Testis (tissue), 3 donors: ENCODE data around the gene PRKAG3. TPM values are rescaled to one million over a fixed set of nuclear protein-coding genes. Genes with fewer than 3 reads are reported as not detected.

ENCODE experiments used
- DNase-seq: peaks from one replicate; pipeline ENCODE4 v3.0.0-alpha.2; 2019
- H3K27ac ChIP-seq, 2 donors: fragments of 200-600 bp; sonication (generic); one replicate each; pipeline ENCODE4 v1.5.1; 2019
- H3K27me3 ChIP-seq: fragments of 200-600 bp; sonication (generic); one replicate; pipeline ENCODE4 v1.5.1; 2019
- H3K36me3 ChIP-seq: fragments of 200-600 bp; sonication (generic); one replicate; pipeline ENCODE4 v1.5.1; 2017; ENCODE audit warnings: low read depth; ENCODE audit errors: missing control alignments
- H3K4me1 ChIP-seq: fragments of 200-600 bp; sonication (generic); one replicate; pipeline ENCODE4 v1.5.1; 2019
- H3K4me3 ChIP-seq, 2 donors: fragments of 200-600 bp; sonication (generic); one replicate each; pipeline ENCODE4 v1.5.1; 2017 to 2019
- H3K9me3 ChIP-seq: fragments of 200-600 bp; sonication (generic); one replicate; pipeline ENCODE4 v1.5.1; 2017
- CTCF ChIP-seq, 3 experiments: fragments of 450-650 bp in 2 of 3; fragments of 200-600 bp in 1 of 3; sonication (generic) in 1 of 3; IDR thresholded peaks; one replicate each; pipeline ENCODE4 v1.5.1; 2016 to 2019; ENCODE audit warnings: antibody characterized with exemption in 3 of 3, mild to moderate bottlenecking in 2 of 3, moderate library complexity in 1 of 3
- POLR2A ChIP-seq: fragments of 450-650 bp; IDR thresholded peaks from one replicate; pipeline ENCODE4 v1.6.1; 2017; ENCODE audit warnings: antibody characterized with exemption, mild to moderate bottlenecking, moderate library complexity
- WGBS, 2 donors: methylation state at CpG; one replicate each; pipeline ENCODE4 v1.1.5; 2018; 5-methylcytosine and 5-hydroxymethylcytosine counted together
- intact Hi-C: fragments of 100-400 bp; cut with DNase I; formaldehyde crosslinking; loops from one replicate; pipeline ENCODE4 v1.15.1; 2023; ENCODE audit warnings: low total_unique reads
- polyA plus RNA-seq: library from polyadenylated mRNA; stranded (reverse); fragments of 350-450 nt; fragmentation: Illumina TruSeq; extraction: RNeasy Lipid Tissue Mini Kit (QIAGEN cat#74804); gene quantifications from one replicate; pipeline ENCODE4 v1.2.3, GENCODE V29; 2014; ENCODE audit warnings: low read depth, low replicate concordance; ENCODE audit not compliant: insufficient read depth
- total RNA-seq, 2 donors: library from RNA; depleted of rRNA; stranded (reverse); fragments of >200 nt; gene quantifications; one replicate each; pipeline ENCODE4 v1.2.3, GENCODE V29; 2016

PRKAG3 gene
- total and polyA plus RNA-seq, 3 donors from 2014 or later, result 0.25 to 0.40 (median 0.39) TPM

- 76 to 86% methylated on average over 4 of the region's 4 CpGs for WGBS, 2 donors
- Histone ChIP-seq H3K27me3 (no peaks in the 10 kb centered on the region), H3K27ac (no peak overlapping the region), H3K4me3 (no peak overlapping the region), H3K4me1 (peaks cover 19% of the 10 kb centered on the region), H3K36me3 (no peaks in the 10 kb centered on the region), H3K9me3 (no peaks in the 10 kb centered on the region)
- DNase-seq, result no peak
- intact Hi-C loops, result no loop called here
- TF ChIP-seq POLR2A (no peak), CTCF (IDR thresholded peaks at IDR 0.05) (no peak)
These were observed 20.2 kb downstream of the PRKAG3 start for GRCh38 chr2:218811382-218811781.

DNA sequence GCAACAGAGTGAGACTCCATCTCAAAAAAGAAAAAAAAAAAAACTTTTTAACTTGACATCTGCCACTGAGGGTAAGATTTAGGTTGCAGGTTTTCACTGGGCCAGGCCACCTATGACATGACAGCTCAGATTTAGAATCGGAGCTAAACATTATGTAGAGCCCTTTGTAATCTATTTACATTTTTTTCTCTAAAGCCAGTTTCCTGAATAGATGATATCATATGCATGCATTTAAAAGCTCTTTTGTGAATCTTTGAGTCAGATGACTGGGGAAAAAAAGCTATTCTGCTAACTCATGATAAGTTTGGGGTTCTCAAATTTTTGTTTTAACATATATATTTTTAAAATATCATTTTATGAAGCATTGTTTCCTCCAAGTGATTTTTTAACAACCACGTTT is 21.3 kb downstream of the PRKAG3 start:
- DNase-seq, result no peak
- intact Hi-C loops, result no loop called here
- Histone ChIP-seq H3K27me3 (no peaks in the 10 kb centered on the region), H3K4me1 (peaks cover 8% of the 10 kb centered on the region), H3K4me3 (no peak overlapping the region), H3K9me3 (no peaks in the 10 kb centered on the region), H3K27ac (no peak overlapping the region), H3K36me3 (no peaks in the 10 kb centered on the region)
- 72 to 86% methylated on average over 2 of the region's 2 CpGs for WGBS, 2 donors
- TF ChIP-seq CTCF (IDR thresholded peaks at IDR 0.05) (no peak), POLR2A (no peak)

GRCh38 chr2:218809515-218809914 is 22.1 kb downstream of the PRKAG3 start:
- TF ChIP-seq POLR2A (no peak), CTCF (IDR thresholded peaks at IDR 0.05) (no peak)
- Histone ChIP-seq H3K9me3 (no peaks in the 10 kb centered on the region), H3K4me1 (peaks cover 7% of the 10 kb centered on the region), H3K27ac (no peak overlapping the region), H3K36me3 (no peaks in the 10 kb centered on the region), H3K4me3 (no peak overlapping the region), H3K27me3 (no peaks in the 10 kb centered on the region)
- 97% methylated on average over 12 of the region's 12 CpGs for WGBS, 2 donors
- intact Hi-C loops, result no loop called here
- no peak for DNase-seq

GRCh38 chr2:218807626-218808025 is 24.0 kb downstream of the PRKAG3 start:
- no peak for DNase-seq
- H3K27me3 ChIP-seq, result no peaks in the 10 kb centered on the region
- intact Hi-C loops, result no loop called here
- H3K4me1 ChIP-seq, result no peaks in the 10 kb centered on the region
- WGBS, 2 donors, result 85 to 91% methylated on average over 4 of the region's 4 CpGs
- no peaks in the 10 kb centered on the region for H3K36me3 ChIP-seq
- no peaks in the 10 kb centered on the region for H3K9me3 ChIP-seq
- H3K27ac ChIP-seq, result no peak overlapping the region
- no peak overlapping the region for H3K4me3 ChIP-seq
- TF ChIP-seq POLR2A (no peak), CTCF (IDR thresholded peaks at IDR 0.05) (no peak)

DNA sequence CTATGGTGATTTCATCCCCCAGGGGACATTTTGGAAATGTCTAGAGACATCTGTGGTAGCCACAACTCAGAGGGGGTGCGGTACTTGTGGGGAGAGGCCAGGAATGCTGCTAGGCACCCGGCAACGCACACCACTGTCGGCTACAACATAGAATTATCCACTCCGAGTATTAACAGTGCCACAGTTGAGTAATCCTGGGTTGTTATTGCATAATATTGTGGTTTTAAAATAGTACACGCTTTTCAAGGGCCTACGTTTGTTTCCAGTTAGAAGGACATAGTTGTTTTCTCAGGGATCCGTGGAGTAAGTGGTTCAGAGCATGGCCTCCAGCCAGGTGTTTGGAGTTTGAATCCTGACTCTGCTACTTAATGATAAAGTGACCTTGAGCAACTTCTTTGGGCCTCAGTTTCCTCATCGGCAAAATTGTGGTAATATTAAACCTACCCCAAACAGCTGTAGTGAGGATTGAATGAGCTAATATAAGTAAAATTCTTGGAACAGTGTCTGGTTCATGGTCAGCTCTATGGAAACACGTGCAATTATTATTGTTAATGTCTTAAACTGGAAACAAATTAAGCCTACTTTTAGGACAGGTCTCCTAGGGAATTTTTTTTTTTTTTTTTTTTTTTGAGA is 25.1 kb downstream of the PRKAG3 start:
- whole genome bisulfite sequencing, 2 donors, result 40 to 43% methylated on average over 10 of the region's 10 CpGs

More for the DNA sequence above, 25.1 kb downstream of the PRKAG3 start:
- Histone ChIP-seq H3K27me3 (no peaks in the 10 kb centered on the region), H3K4me1 (no peaks in the 10 kb centered on the region), H3K36me3 (no peaks in the 10 kb centered on the region), H3K27ac (peak overlapping the region; percentile 60 to 73), H3K9me3 (no peaks in the 10 kb centered on the region), H3K4me3 (no peak overlapping the region)
- intact Hi-C loops, result no loop called here
- TF ChIP-seq POLR2A, result no peak
- TF ChIP-seq CTCF (IDR thresholded peaks at IDR 0.05), result no peak
- DNase-seq, result peak; percentile 59
